Testis (tissue), 3 donors: ENCODE measurements around the gene OR56A5. TPM values are rescaled to one million over a fixed set of nuclear protein-coding genes. Genes with fewer than 3 reads are reported as not detected.
"Not testable (repeated sequence)": the region's sequence is repeated elsewhere in the genome, so short reads cannot be mapped to it uniquely, and the experiment has no call there.

Source experiments
- DNase-seq: peaks from one replicate; pipeline ENCODE4 v3.0.0-alpha.2; 2019
- H3K27ac ChIP-seq, 2 donors: fragments of 200-600 bp; sonication (generic); one replicate each; pipeline ENCODE4 v1.5.1; 2019
- H3K27me3 ChIP-seq: fragments of 200-600 bp; sonication (generic); one replicate; pipeline ENCODE4 v1.5.1; 2019
- H3K36me3 ChIP-seq: fragments of 200-600 bp; sonication (generic); one replicate; pipeline ENCODE4 v1.5.1; 2017; ENCODE audit warnings: low read depth; ENCODE audit errors: missing control alignments
- H3K4me1 ChIP-seq: fragments of 200-600 bp; sonication (generic); one replicate; pipeline ENCODE4 v1.5.1; 2019
- H3K4me3 ChIP-seq, 2 donors: fragments of 200-600 bp; sonication (generic); one replicate each; pipeline ENCODE4 v1.5.1; 2017 to 2019
- H3K9me3 ChIP-seq: fragments of 200-600 bp; sonication (generic); one replicate; pipeline ENCODE4 v1.5.1; 2017
- POLR2A ChIP-seq: fragments of 450-650 bp; IDR thresholded peaks from one replicate; pipeline ENCODE4 v1.6.1; 2017; ENCODE audit warnings: antibody characterized with exemption, mild to moderate bottlenecking, moderate library complexity
- whole genome bisulfite sequencing, 2 donors: methylation state at CpG; one replicate each; pipeline ENCODE4 v1.1.5; 2018; 5-methylcytosine and 5-hydroxymethylcytosine counted together
- intact Hi-C: fragments of 100-400 bp; cut with DNase I; formaldehyde crosslinking; loops from one replicate; pipeline ENCODE4 v1.15.1; 2023; ENCODE audit warnings: low total_unique reads
- polyA plus RNA-seq: library from polyadenylated mRNA; stranded (reverse); fragments of 350-450 nt; fragmentation: Illumina TruSeq; extraction: RNeasy Lipid Tissue Mini Kit (QIAGEN cat#74804); gene quantifications from one replicate; pipeline ENCODE4 v1.2.3, GENCODE V29; 2014; ENCODE audit warnings: low read depth, low replicate concordance; ENCODE audit not compliant: insufficient read depth
- total RNA-seq, 2 donors: library from RNA; depleted of rRNA; stranded (reverse); fragments of >200 nt; gene quantifications; one replicate each; pipeline ENCODE4 v1.2.3, GENCODE V29; 2016
- TF ChIP-seq, protein P1 (sequence below), 3 experiments: fragments of 450-650 bp in 2 of 3; fragments of 200-600 bp in 1 of 3; sonication (generic) in 1 of 3; IDR thresholded peaks; one replicate each; pipeline ENCODE4 v1.5.1; 2016 to 2019; ENCODE audit warnings: antibody characterized with exemption in 3 of 3, mild to moderate bottlenecking in 2 of 3, moderate library complexity in 1 of 3

Gene OR56A5
- total and polyA plus RNA-seq, 3 donors from 2014 or later = not detected

DNA sequence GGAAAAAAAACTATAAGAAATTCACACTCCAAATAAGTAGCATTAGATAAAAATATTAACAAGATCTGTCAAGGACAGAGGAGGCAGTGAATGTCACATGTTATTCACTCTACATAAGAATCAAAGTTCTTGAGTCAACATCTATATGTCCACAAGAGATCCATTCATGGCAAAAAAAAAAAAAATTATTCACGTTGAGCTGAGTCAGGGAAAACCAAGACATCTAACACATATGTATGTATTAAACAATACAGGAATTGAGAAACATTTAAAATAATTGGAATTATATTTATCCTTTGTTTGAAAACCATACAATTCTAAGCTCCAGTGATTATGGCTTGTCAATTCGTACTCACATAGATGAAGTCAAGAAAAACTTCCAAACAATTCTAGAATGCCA, 1.3 kb downstream of the OR56A5 start:
- no peaks in the 10 kb centered on the region for H3K4me1 ChIP-seq
- TF ChIP-seq POLR2A = no peak
- TF ChIP-seq, protein P1, sequence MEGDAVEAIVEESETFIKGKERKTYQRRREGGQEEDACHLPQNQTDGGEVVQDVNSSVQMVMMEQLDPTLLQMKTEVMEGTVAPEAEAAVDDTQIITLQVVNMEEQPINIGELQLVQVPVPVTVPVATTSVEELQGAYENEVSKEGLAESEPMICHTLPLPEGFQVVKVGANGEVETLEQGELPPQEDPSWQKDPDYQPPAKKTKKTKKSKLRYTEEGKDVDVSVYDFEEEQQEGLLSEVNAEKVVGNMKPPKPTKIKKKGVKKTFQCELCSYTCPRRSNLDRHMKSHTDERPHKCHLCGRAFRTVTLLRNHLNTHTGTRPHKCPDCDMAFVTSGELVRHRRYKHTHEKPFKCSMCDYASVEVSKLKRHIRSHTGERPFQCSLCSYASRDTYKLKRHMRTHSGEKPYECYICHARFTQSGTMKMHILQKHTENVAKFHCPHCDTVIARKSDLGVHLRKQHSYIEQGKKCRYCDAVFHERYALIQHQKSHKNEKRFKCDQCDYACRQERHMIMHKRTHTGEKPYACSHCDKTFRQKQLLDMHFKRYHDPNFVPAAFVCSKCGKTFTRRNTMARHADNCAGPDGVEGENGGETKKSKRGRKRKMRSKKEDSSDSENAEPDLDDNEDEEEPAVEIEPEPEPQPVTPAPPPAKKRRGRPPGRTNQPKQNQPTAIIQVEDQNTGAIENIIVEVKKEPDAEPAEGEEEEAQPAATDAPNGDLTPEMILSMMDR (IDR thresholded peaks at IDR 0.05) = no peak
- H3K27me3 ChIP-seq = no peaks in the 10 kb centered on the region
- 77 to 79% methylated on average over 2 of the region's 2 CpGs for WGBS, 2 donors
- no peaks in the 10 kb centered on the region for H3K36me3 ChIP-seq
- H3K4me3 ChIP-seq = no peak overlapping the region
- no peak for DNase-seq
- intact Hi-C loops = no loop called here
- no peaks in the 10 kb centered on the region for H3K9me3 ChIP-seq
- no peak overlapping the region for H3K27ac ChIP-seq

DNA sequence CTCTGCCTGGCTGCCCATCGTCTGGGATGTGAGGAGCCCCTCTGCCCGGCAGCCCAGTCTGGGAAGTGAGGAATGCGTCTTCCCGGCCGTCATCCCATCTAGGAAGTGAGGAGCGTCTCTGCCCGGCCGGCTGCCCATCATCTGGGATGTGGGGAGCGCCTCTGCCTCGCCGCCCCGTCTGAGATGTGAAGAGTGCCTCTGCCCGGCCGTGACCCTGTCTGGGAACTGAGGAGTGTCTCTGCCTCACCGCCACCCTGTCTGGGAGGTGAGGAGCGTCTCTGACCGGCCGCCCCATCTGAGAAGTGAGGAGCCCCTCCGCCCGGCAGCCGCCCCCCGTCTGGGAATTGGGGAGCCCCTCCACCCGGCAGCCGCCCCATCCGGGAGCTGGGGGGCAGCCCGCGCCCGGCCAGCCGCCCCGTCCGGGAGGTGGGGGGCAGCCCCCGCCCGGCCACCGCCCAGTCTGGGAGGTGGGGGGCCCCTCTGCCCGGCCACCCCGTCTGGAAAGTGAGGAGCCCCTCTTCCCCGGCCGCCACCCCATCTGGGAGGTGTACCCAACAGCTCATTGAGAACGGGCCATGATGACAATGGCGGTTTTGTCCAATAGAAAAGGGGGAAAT, 7.5 kb downstream of the OR56A5 start:
- 84 to 97% methylated on average over 20 to 37 of the region's 40 CpGs for WGBS, 2 donors
- H3K9me3 ChIP-seq, H3K27me3 ChIP-seq, DNase-seq, H3K4me3 ChIP-seq, H3K36me3 ChIP-seq, H3K27ac ChIP-seq, H3K4me1 ChIP-seq, intact Hi-C loops: not testable (repeated sequence)

DNA sequence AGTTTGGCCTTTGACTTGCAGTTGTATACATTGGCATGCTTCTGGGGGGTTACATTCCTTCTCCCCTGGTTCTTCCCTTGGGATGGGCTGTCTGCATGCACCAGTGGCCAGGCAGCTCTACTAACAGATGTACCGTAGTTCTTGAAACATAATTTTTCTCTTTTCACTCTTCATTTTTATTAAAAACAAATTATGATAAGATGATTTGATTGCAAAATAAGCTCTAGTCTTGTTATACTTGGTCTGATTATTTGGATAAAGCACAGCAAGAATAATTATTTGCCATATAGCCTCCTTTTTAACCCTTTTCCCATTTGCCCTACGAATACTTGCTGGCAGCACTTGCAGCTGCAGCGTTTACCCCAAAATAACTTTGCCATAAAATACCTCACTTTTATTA, 12.7 kb downstream of the OR56A5 start:
- TF ChIP-seq, protein P1 (IDR thresholded peaks at IDR 0.05) = no peak
- TF ChIP-seq POLR2A = no peak
- DNase-seq = no peak

DNA sequence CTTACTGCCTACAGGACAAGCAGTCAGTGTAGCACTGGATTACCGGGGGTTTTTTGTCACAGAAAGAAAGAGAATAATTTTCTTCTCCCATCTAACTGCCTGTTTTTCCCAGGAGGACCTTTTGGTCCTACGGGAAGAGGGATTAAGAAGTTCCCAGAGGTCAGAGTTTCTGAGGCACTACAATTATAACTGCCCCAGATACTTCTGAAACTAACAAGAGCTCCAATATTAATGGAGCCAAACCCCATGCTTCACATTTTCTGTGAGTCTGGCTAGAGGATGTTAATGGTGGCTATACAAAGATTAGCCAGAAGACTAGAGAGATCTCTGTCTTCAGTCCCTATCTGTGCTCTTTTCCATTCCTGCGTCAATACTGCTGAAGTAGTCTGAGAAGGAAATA, 26.3 kb downstream of the OR56A5 start, which contains the start of gene OR56A3:
TSS of gene OR56A3 (plus strand) at position 301 of the 400 bp plus-strand sequence. CDS start 5,096 bp downstream, outside the sequence.
- Histone ChIP-seq H3K36me3 (no peaks in the 10 kb centered on the region), H3K4me1 (no peaks in the 10 kb centered on the region), H3K27ac (no peak within 1 kb of the TSS), H3K4me3 (no peak within 1 kb of the TSS), H3K9me3 (no peaks in the 10 kb centered on the region), H3K27me3 (no peaks in the 10 kb centered on the region)
- no peak for DNase-seq
- intact Hi-C loops = no loop called here
- WGBS, 2 donors = 92 to 96% methylated on average over 3 of the region's 3 CpGs
- TF ChIP-seq POLR2A = no peak
- TF ChIP-seq, protein P1 (IDR thresholded peaks at IDR 0.05) = no peak

More for the DNA sequence above, 12.7 kb downstream of the OR56A5 start:
- H3K9me3 ChIP-seq = no peaks in the 10 kb centered on the region
- intact Hi-C loops = no loop called here
- H3K27ac ChIP-seq = no peak overlapping the region
- no peak overlapping the region for H3K4me3 ChIP-seq
- H3K36me3 ChIP-seq = no peaks in the 10 kb centered on the region
- 85 to 95% methylated on average over 3 of the region's 3 CpGs for WGBS, 2 donors
- no peaks in the 10 kb centered on the region for H3K27me3 ChIP-seq
- no peaks in the 10 kb centered on the region for H3K4me1 ChIP-seq

DNA sequence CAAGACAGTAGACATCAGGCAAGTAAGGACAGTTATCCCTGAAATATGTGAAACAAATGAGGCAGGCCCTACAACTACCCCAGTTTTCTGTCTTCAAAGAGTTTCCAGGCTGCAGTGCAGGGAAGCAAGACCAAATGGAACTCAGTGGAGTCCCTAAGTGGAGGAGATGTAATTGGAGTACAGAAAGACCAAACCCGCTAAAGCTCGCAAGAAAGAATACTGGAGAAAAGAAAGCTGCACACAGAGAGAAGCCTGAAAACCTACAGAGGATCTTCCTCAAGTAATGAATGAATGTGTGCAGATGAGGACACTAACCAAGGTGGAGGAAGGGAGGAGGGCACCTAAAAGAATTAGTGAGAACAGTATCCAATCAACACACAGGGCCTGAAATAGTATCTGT, 27.5 kb downstream of the OR56A5 start:
- Histone ChIP-seq H3K9me3 (no peaks in the 10 kb centered on the region), H3K4me3 (no peak overlapping the region), H3K36me3 (no peaks in the 10 kb centered on the region), H3K4me1 (no peaks in the 10 kb centered on the region), H3K27me3 (no peaks in the 10 kb centered on the region), H3K27ac (no peak overlapping the region)
- intact Hi-C loops = no loop called here
- WGBS, 2 donors = 84 to 97% methylated on average over 2 of the region's 2 CpGs
- no peak for DNase-seq
- TF ChIP-seq, protein P1 (IDR thresholded peaks at IDR 0.05) = no peak
- TF ChIP-seq POLR2A = no peak
